ENCODE results near the gene RUNDC1. TPM values are rescaled to one million over a fixed set of nuclear protein-coding genes. Genes with fewer than 3 reads are reported as not detected.
"Not testable (repeated sequence)": the region's sequence is repeated elsewhere in the genome, so short reads cannot be mapped to it uniquely, and the experiment has no call there.

RUNDC1 gene
- total RNA-seq, 3 donors from 2014 or later, result 22.2 to 27.0 (median 26.2) TPM

- Histone ChIP-seq H3K36me3 (ENCODE audit: low read depth) (no peaks in the 10 kb centered on the region), H3K9me3 (no peaks in the 10 kb centered on the region), H3K4me1 (ENCODE audit: low read depth) (peaks cover 4% of the 10 kb centered on the region), H3K4me3 (no peak overlapping the region)
- no peak for TF ChIP-seq CTCF (IDR thresholded peaks at IDR 0.05)
- DNase-seq, result no peak
- intact Hi-C loops (cut with DNase I, micrococcal nuclease), result no loop called here
- no peak for ATAC-seq
These were observed 5.1 kb upstream of the RUNDC1 start for GRCh38 chr17:42975265-42975664.

GRCh38 chr17:42975701-42976100, 4.7 kb upstream of the RUNDC1 start:
- ATAC-seq; H3K4me1 ChIP-seq (ENCODE audit: low read depth); DNase-seq; H3K9me3 ChIP-seq; intact Hi-C loops (cut with DNase I, micrococcal nuclease); H3K36me3 ChIP-seq (ENCODE audit: low read depth); H3K4me3 ChIP-seq: not testable (repeated sequence)

GRCh38 chr17:42979511-42980273, 673 bp upstream of the RUNDC1 start, which contains the start of gene PTGES3L:
TSS of gene PTGES3L (minus strand) at chr17:42980080. CDS start at chr17:42980053, 27 bp downstream.
- DNase-seq (peak; percentile 62 to 78 (median 73)), ATAC-seq (peak; percentile 60)
- intact Hi-C loops (cut with DNase I, micrococcal nuclease), result no loop called here
- Histone ChIP-seq H3K4me3 (peak within 1 kb of the TSS; percentile 97), H3K36me3 (ENCODE audit: low read depth) (no peaks in the 10 kb centered on the region), H3K4me1 (ENCODE audit: low read depth) (peaks cover 14% of the 10 kb centered on the region), H3K9me3 (no peaks in the 10 kb centered on the region)
- TF ChIP-seq CTCF (IDR thresholded peaks at IDR 0.05), result no peak

GRCh38 chr17:42980766-42981397, 517 bp downstream of the RUNDC1 start:
- H3K9me3 ChIP-seq, result no peaks in the 10 kb centered on the region
- DNase-seq, result peak; percentile 68 to 82 (median 78)
- peak overlapping the region; percentile 97 for H3K4me3 ChIP-seq
- H3K4me1 ChIP-seq (ENCODE audit: low read depth), result peaks cover 14% of the 10 kb centered on the region
- no peak for TF ChIP-seq CTCF (IDR thresholded peaks at IDR 0.05)
- intact Hi-C loops (cut with DNase I, micrococcal nuclease), result no loop called here
- peak; percentile 71 for ATAC-seq
- no peaks in the 10 kb centered on the region for H3K36me3 ChIP-seq (ENCODE audit: low read depth)

GRCh38 chr17:42982266-42982665, 1.9 kb downstream of the RUNDC1 start:
- DNase-seq (no peak), ATAC-seq (no peak)
- TF ChIP-seq CTCF (IDR thresholded peaks at IDR 0.05), result no peak
- Histone ChIP-seq H3K4me3 (no peak overlapping the region), H3K4me1 (ENCODE audit: low read depth) (peaks cover 14% of the 10 kb centered on the region), H3K36me3 (ENCODE audit: low read depth) (no peaks in the 10 kb centered on the region), H3K9me3 (no peaks in the 10 kb centered on the region)
- intact Hi-C loops (cut with DNase I, micrococcal nuclease), result no loop called here

- no peak for TF ChIP-seq CTCF (IDR thresholded peaks at IDR 0.05)
These were observed 4.9 kb downstream of the RUNDC1 start for GRCh38 chr17:42985225-42985624.

More at GRCh38 chr17:42985225-42985624, 4.9 kb downstream of the RUNDC1 start:
- H3K4me1 ChIP-seq (ENCODE audit: low read depth), result peaks cover 10% of the 10 kb centered on the region
- no peak for ATAC-seq
- no peaks in the 10 kb centered on the region for H3K9me3 ChIP-seq
- H3K36me3 ChIP-seq (ENCODE audit: low read depth), result peaks cover 15% of the 10 kb centered on the region
- intact Hi-C loops (cut with DNase I, micrococcal nuclease), result no loop called here
- H3K4me3 ChIP-seq, result no peak overlapping the region
- DNase-seq, result no peak
